Activated CD8-positive, alpha-beta memory T cell treated with anti-CD3 and anti-CD28 coated beads, Interleukin-2, amount 50 U/mL, for 24 hours (primary cell): ENCODE data around the gene GFPT2.

Source experiments
- DNase-seq: peaks from one replicate; pipeline ENCODE4 v3.0.0-alpha.2; 2020; ENCODE audit errors: extremely low read depth

Gene GFPT2

GRCh38 chr5:180283026-180283615 lies 70.0 kb downstream of the GFPT2 start:
- DNase-seq, result no peak

GRCh38 chr5:180282281-180282680 lies 70.9 kb downstream of the GFPT2 start:
- DNase-seq, result no peak

GRCh38 chr5:180281706-180282105 lies 71.4 kb downstream of the GFPT2 start:
- DNase-seq, result no peak

GRCh38 chr5:180274695-180275094 lies 78.4 kb downstream of the GFPT2 start:
- DNase-seq, result no peak

GRCh38 chr5:180271221-180271620 lies 81.9 kb downstream of the GFPT2 start:
- DNase-seq, result no peak

GRCh38 chr5:180259260-180259611 lies 93.9 kb downstream of the GFPT2 start:
- DNase-seq, result no peak

- DNase-seq, result no peak
These were observed 99.9 kb downstream of the GFPT2 start for GRCh38 chr5:180253036-180253824.

GRCh38 chr5:180251887-180252286 lies 101.2 kb downstream of the GFPT2 start:
- no peak for DNase-seq

- no peak for DNase-seq
These were observed 102.0 kb downstream of the GFPT2 start for GRCh38 chr5:180251141-180251540.
